ENCODE results near the gene SLC12A7.

SLC12A7 gene

DNA sequence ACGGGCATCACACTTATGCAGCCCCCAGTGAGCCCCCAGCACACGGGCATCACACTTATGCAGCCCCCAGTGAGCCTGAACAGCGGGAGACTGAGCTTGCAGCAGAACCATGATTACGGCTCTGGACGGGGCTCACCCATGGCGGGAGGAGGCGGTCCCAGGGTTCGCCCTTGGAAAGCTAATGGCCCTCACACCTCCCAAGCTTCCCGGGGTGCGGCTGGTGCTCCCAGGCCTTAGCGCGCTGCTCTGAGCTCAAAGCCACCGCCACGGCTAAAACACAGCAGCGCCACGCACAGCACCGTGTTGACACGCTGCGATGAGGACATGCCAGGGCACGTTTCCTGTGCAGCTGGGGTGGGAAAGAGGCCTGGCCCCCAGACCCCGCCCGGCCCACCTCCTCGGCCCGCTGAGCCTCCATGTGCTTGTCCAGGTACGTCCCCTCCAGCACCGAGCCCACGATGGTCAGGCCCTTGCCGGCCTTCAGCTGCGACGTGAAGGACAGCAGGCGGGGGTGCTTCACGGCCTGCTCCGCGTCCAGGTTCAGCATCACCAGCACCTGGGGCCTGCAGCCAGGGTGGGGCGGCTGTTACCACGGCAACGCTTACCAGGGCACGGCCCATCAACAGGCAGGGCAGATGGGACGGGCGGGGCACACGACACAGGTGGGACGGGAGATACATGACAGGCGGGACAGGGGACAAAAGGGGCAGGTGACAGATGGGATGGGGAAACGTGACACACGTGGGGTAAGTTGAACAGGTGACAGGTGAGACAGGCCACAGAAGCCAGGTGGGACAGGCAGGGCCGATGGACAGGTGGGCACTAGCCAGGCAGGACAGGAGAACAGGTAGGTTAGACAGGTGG lies 38.4 kb downstream of the SLC12A7 start:
- DNase-seq (ENCODE audit: extremely low spot score) = no peak
- ChIA-PET POLR2A (no interaction called here), CTCF (no interaction called here)
- TF ChIP-seq, protein P1, sequence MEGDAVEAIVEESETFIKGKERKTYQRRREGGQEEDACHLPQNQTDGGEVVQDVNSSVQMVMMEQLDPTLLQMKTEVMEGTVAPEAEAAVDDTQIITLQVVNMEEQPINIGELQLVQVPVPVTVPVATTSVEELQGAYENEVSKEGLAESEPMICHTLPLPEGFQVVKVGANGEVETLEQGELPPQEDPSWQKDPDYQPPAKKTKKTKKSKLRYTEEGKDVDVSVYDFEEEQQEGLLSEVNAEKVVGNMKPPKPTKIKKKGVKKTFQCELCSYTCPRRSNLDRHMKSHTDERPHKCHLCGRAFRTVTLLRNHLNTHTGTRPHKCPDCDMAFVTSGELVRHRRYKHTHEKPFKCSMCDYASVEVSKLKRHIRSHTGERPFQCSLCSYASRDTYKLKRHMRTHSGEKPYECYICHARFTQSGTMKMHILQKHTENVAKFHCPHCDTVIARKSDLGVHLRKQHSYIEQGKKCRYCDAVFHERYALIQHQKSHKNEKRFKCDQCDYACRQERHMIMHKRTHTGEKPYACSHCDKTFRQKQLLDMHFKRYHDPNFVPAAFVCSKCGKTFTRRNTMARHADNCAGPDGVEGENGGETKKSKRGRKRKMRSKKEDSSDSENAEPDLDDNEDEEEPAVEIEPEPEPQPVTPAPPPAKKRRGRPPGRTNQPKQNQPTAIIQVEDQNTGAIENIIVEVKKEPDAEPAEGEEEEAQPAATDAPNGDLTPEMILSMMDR (IDR thresholded peaks at IDR 0.05; ENCODE audit: control extremely low read depth, extremely low read depth, low read depth, missing control alignments) = no peak

DNA sequence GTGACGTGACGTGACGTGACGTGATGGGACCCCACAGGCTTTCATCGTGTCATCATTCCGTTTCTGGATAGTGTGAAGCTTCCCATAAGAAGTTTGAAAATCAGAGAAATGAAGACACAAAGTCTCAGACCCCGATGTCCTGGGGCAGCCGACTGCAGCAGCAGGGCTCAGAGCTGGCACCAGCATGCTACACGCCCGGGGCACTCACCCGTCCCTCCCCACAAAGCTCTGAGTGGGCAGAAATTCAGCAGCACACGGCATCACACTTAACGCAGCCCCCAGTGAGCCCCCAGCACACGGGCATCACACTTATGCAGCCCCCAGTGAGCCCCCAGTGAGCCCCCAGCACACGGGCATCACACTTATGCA lies 42.2 kb downstream of the SLC12A7 start:
- TF ChIP-seq, protein P1 (IDR thresholded peaks at IDR 0.05; ENCODE audit: control extremely low read depth, extremely low read depth, low read depth, missing control alignments) = no peak
- CTCF ChIA-PET = no interaction called here
- POLR2A ChIA-PET = no interaction called here
- DNase-seq (ENCODE audit: extremely low spot score) = no peak

DNA sequence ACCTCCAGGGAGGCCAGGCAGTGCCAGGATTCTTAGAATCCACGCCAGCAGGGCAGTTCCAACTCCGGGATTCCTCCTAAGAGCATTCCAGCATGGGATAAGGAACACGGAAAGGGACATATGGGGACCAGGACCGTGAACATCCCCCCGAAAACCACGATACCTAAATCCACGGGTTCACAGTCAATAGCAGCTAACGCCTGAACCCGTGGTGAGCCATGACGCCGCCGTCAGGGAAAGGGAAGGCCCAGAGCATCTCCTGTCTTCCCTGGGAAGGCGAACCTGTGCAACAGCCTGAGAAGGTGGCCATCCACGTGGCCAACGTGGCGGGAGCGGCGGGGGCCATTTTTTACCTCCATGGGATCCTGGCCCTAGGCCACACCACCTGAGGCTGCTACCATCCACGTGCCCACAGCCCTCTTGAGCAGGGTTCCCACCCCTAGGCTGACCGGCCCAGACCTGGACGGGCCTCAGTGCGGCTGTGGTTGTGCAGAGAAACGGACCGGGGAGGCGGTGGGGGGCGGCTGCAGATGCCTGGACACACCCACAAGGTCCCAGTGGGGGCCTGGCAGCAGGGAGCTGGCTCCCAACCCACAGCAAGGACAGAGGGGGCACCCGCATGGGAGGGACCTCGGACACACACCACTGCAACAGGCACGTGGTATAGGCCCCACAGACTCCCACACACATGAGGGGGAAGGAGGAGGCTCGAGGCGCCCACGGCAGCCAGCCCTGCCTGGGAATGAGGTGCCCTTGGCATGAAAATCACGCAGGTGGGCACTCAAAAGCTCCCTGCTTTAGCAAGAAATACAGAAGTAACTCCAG lies 42.8 kb downstream of the SLC12A7 start:
- POLR2A ChIA-PET = no interaction called here
- CTCF ChIA-PET = no interaction called here
- TF ChIP-seq, protein P1 (IDR thresholded peaks at IDR 0.05; ENCODE audit: control extremely low read depth, extremely low read depth, low read depth, missing control alignments) = no peak

DNA sequence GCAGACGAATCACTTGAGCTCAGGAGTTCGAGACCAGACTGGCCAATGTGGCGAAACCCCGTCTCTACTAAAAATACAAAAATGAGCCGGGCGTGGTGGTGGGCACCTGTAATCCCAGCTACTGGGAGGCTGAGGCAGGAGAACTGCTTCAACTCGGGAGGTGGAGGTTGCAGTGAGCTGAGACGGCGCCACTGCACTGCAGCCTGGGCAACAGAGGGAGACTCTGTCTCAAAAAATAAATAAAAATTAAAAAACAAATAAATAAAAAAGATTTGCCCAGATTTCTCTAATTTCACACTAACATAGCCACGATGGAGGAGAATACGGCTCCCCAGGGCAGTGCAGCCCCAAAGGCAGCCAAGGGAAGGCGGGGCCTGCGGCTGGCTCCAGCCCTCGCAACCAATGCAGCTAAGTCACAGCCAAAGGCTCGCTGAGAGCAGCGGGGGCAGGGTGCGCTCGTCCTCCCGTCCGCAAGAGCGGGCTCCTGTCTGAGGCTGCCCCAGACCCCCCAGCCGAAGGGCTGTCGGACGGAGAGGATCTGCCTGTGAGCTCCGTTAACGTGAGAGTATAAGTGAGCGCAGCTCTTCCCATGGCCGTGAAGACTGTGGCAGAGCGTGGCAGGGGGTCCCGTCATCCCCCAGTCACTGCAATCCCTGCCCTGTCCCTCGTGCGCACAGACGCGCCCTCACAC lies 43.5 kb downstream of the SLC12A7 start:
- ChIA-PET POLR2A (no interaction called here), CTCF (no interaction called here)
- DNase-seq (ENCODE audit: extremely low spot score) = no peak
- TF ChIP-seq, protein P1 (IDR thresholded peaks at IDR 0.05; ENCODE audit: control extremely low read depth, extremely low read depth, low read depth, missing control alignments) = no peak

More for the DNA sequence above, 42.8 kb downstream of the SLC12A7 start:
- no peak for DNase-seq (ENCODE audit: extremely low spot score)

DNA sequence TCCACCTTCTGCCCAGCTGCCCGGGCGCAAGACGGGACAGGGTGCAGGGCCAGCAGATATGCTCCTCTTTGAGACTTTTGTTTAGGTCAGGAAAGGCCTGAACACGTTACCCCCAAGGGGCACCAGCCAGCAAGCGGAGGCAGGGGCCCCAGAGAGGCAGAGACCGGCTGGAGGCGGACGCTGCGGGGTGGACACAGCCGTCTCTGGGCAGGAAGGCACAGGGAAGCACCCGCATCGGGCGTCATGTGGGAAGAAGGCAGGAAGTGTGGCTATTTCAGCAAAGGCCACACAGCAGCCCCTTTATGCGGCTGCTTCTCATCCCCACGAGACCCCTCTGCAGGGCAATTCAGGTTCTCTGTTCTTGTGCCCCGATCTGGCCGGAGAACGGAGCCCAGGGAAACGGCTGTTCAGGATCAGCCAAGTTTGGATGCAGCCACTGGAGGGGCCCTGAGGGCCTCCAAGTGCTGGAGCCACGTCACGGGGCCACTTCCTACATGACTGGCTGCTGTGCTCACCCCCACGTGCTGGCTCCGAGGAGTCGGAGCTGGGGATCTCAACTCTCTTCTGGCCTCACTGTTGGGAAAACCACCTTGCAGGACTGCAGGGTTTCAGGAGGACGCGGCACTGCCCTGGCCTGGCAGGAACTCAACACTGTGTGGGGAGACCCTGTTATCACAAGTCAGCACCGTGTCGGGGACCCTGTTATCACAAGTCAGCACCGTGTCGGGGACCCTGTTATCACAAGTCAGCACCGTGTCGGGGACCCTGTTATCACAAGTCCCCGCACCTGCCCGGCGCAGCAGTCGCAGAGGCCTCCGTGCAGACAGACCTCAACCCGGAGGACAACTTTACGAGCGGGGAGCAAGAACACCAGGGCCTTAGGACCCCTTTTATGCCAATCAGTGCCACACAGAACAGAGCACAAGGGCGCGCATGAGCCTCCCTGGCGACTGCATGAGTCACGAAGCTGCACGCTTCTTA lies 44.4 kb downstream of the SLC12A7 start:
- CTCF ChIA-PET = no interaction called here
- DNase-seq (ENCODE audit: extremely low spot score) = no peak
- POLR2A ChIA-PET = interaction anchor here (0.6 kb wide), 1 partner anchor 159 kb away, joined by 3 read pairs; no protein-coding TSS in a partner anchor
- TF ChIP-seq, protein P1 (IDR thresholded peaks at IDR 0.05; ENCODE audit: control extremely low read depth, extremely low read depth, low read depth, missing control alignments) = no peak

All from GM10248 (cell line).